ENCODE measurements around the gene SGPL1.

SGPL1 gene

DNA sequence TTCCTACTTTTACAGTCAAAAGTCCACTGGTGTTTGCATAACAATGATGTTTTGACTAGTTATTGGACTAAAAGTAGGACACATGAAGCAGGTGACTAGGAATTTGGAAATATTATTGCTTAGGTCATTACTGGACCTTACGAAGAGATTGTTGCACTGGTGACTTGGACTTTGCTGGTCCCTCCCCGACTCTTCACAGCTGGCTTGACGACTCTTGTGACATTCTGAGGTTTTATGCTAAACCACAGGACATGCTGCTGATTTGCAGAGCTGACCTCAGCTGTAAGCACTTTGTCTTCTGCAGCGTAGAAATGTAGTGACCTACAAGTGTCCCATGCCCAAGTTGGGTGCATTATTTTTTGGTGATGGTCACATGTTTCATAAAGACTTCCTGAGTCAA lies 50.7 kb downstream of the SGPL1 start:
- in situ Hi-C loops (cut with HindIII; ENCODE audit: low sequenced_read_pairs): no loop called here

- in situ Hi-C loops (cut with HindIII; ENCODE audit: low sequenced_read_pairs): no loop called here
Observed at GRCh38 chr10:70872291-70872690, 56.5 kb downstream of the SGPL1 start.

DNA sequence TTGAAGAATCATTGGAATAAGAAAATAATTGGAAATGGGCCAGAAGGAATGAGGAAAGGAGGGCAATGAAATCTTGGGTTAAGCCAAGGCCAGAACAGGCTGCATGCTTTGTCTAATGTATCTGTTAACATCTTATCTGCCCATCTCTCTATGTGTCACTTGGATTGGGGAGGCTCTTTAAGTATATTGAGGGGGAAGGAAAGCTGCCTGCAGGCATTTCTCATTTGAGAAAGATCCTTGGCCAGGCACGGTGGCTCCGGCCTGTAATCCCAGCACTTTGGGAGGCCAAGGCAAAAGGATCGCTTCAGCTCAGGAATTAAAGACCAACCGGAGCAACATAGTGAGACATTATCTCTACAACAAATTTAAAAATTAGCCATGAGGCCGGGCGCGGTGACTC lies 58.3 kb downstream of the SGPL1 start:
- in situ Hi-C loops (cut with HindIII; ENCODE audit: low sequenced_read_pairs): no loop called here

DNA sequence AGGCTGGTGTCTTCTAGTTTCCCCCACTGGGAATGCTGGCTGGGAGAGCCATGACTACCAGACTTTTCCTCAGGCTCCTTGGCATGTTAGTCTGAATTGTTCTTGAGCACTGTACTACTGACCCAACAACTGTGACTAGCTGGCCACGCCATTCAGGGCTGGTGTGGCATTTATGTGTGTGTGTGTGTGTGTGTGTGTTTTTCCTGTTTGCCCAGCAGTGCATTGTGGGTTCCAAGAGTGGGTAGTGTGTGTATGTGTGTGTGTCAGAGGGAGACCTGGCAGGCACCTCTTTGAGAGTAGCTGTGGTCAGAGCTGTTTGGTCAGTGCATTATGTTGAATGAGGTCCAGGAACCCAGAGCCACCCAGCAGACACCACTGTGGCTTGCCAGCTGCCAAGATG lies 63.5 kb downstream of the SGPL1 start:
- in situ Hi-C loops (cut with HindIII; ENCODE audit: low sequenced_read_pairs): no loop called here

DNA sequence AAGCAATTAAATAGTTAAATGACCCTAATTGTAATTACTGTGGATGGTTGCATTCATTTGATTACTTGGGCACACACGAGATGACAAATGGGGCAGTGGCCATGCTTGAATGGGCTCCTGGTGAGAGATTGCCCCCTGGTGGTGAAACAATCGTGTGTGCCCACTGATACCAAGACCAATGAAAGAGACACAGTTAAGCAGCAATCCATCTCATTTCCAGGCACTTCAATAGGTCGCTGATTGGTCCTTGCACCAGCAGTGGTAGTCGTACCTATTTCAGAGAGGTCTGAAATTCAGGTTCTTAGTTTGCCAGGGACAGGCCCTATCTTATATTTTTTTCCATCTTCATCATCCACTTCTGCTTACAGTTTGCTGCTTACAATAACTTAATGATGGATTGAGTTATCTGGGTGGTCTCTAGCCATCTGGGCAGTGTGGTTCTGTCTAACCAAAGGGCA lies 64.4 kb downstream of the SGPL1 start:
- in situ Hi-C loops (cut with HindIII; ENCODE audit: low sequenced_read_pairs): loop anchor here (5.0 kb wide), 1 partner anchor 73 kb away; no protein-coding TSS in a partner anchor

GRCh38 chr10:70884741-70885140 lies 69.0 kb downstream of the SGPL1 start:
- in situ Hi-C loops (cut with HindIII; ENCODE audit: low sequenced_read_pairs): loop anchor here (5.0 kb wide), 1 partner anchor 77 kb away; no protein-coding TSS in a partner anchor

DNA sequence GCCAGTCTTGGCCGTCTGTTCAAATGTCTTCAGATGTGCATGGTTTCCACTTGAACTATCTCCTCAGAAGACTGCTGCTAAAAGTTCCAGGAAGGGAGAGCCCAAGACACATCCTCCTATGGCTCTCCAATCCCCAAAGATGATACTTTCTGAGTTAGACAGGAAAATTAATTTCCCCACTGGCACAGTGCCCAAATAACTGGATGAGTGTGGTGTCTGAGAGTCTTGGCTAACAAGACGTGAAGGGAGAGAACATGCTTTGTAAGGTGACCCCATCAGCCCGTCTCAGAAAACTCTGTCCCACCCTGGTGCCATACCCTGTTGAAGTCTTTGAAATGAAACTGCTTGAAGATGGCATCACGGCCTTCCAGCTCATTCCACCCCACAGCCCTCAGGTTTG lies 69.7 kb downstream of the SGPL1 start:
- in situ Hi-C loops (cut with HindIII; ENCODE audit: low sequenced_read_pairs): no loop called here

DNA sequence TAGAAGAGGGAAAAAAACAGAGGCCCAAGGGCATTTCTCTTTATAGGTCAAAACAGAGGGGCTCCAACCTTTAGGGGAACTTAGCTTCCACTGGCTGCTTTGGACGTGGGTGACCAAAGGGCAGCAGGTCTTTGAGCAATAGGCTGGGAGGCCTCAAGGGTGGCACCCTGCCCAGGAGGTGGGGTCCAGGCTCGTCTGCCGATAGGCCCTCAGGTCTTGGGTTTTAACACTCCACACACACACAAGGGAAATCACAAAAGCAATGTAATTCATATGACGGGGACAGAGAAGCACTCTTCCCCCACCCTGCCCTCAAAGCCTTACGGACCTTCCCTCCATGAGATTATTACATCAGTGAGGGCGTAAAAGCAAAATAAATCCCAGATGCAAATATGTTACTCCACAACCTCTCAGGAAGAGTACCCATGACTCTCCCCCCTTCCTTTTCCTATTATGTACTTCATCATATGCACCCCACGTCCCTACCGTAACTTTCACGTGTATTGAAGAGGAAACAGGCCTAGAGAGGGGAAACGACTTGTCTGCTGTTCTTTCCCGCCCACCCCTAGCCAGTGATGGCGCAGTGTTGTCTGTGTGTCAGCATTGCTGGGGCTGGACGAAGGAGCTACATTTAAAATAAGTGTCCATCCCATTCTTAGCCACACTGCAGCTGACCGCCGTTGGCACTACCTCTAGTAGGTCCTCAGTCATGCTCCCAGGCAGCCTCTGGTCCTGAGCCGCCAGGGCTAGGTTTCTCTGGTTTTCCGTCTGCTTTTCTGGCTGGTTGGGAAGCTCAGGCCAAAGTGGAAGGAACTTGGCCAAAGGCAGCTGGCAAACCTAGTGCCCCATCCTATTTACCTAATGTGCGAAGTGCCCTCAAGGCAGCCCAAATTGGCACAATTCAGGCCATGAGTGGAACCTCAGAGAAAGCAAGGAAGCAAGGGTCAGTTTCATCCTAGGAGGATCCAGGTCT lies 70.5 kb downstream of the SGPL1 start:
- in situ Hi-C loops (cut with HindIII; ENCODE audit: low sequenced_read_pairs): no loop called here

GRCh38 chr10:70886921-70887665 lies 71.3 kb downstream of the SGPL1 start:
- in situ Hi-C loops (cut with HindIII; ENCODE audit: low sequenced_read_pairs): no loop called here

GRCh38 chr10:70887804-70888800 lies 72.4 kb downstream of the SGPL1 start, which contains the start of gene PCBD1:
Gene PCBD1, minus strand, starts transcription at chr10:70888565. Its CDS starts 32 bp downstream, at chr10:70888533.
- in situ Hi-C loops (cut with HindIII; ENCODE audit: low sequenced_read_pairs): no loop called here

- in situ Hi-C loops (cut with HindIII; ENCODE audit: low sequenced_read_pairs): no loop called here
Observed at GRCh38 chr10:70889291-70889690, 73.5 kb downstream of the SGPL1 start.

GRCh38 chr10:70890917-70891431 lies 75.2 kb downstream of the SGPL1 start:
- in situ Hi-C loops (cut with HindIII; ENCODE audit: low sequenced_read_pairs): no loop called here

GRCh38 chr10:70891627-70892026 lies 75.9 kb downstream of the SGPL1 start:
- in situ Hi-C loops (cut with HindIII; ENCODE audit: low sequenced_read_pairs): no loop called here

GRCh38 chr10:70892631-70893030 lies 76.9 kb downstream of the SGPL1 start:
- in situ Hi-C loops (cut with HindIII; ENCODE audit: low sequenced_read_pairs): no loop called here

DNA sequence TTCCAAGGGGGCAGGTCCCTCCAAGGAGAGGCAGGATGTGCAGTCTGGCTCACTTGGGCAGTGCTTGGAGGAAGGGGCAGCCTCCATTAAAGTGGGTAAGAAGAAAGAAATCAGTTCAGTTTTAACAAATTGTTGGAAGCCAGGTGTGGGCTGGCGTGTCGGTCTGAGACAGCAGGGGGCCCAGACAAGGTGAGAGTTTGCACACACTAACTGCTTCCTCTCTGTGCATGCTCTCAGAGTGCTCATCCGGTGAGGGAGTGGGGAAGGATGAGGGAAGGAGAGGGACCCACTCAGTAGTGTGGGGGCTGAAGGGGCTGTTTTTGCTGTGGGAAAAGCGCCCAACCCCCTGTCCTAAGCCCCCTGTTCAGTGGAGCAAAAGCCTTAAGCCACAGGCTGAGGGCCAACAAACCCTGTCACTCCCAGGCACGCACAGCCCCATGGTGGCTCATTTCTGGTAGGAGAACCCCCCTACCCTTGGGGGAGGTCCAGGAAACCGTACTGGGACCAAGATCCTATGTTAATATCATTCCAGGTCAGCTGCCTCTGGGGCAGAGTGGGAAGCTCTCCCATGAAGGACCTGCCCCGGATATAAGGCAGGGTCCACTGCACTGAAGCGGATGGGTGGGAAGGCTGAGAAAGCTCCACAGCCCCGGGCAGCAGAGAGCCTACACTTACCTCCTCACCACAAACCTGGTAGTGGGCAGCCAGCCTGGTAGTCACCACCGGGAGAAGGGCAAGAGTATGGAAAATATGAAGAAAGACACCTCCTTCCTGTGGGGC lies 77.7 kb downstream of the SGPL1 start:
- in situ Hi-C loops (cut with HindIII; ENCODE audit: low sequenced_read_pairs): no loop called here

- in situ Hi-C loops (cut with HindIII; ENCODE audit: low sequenced_read_pairs): no loop called here
Observed at GRCh38 chr10:70894416-70894815, 78.7 kb downstream of the SGPL1 start.

GRCh38 chr10:70896551-70896950 lies 80.8 kb downstream of the SGPL1 start:
- in situ Hi-C loops (cut with HindIII; ENCODE audit: low sequenced_read_pairs): no loop called here

DNA sequence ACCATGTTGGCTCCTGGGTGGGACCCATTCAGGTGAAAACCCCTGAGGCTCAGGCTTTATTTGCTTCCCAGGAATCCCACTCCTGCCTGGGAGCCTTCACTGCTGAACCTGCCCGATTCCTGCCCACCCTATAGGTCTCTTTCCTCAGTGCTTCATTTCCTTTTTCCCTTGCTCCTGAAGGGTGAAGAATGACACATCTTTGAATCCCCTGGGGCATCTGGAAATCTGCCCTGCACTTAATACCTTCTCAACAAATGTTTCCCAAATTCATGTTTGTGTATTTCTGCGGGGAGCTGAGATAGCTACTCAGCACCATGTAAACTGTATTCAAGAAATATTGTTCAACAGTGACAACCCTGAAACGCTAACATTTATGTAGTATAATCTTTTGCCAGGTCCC lies 82.9 kb downstream of the SGPL1 start:
- in situ Hi-C loops (cut with HindIII; ENCODE audit: low sequenced_read_pairs): no loop called here

- in situ Hi-C loops (cut with HindIII; ENCODE audit: low sequenced_read_pairs): no loop called here
Observed at GRCh38 chr10:70899096-70899495, 83.3 kb downstream of the SGPL1 start.

All from endothelial cell of hepatic sinusoid (primary cell).